ENCODE measurements around the gene FLAD1.

GRCh38 chr1:155040358-155041093 lies 57.4 kb downstream of the FLAD1 start:
- TF ChIP-seq, protein P1, sequence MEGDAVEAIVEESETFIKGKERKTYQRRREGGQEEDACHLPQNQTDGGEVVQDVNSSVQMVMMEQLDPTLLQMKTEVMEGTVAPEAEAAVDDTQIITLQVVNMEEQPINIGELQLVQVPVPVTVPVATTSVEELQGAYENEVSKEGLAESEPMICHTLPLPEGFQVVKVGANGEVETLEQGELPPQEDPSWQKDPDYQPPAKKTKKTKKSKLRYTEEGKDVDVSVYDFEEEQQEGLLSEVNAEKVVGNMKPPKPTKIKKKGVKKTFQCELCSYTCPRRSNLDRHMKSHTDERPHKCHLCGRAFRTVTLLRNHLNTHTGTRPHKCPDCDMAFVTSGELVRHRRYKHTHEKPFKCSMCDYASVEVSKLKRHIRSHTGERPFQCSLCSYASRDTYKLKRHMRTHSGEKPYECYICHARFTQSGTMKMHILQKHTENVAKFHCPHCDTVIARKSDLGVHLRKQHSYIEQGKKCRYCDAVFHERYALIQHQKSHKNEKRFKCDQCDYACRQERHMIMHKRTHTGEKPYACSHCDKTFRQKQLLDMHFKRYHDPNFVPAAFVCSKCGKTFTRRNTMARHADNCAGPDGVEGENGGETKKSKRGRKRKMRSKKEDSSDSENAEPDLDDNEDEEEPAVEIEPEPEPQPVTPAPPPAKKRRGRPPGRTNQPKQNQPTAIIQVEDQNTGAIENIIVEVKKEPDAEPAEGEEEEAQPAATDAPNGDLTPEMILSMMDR (conservative IDR thresholded peaks at IDR 0.05; ENCODE audit: low read depth, low read length): no peak
- TF ChIP-seq EZH2 (IDR thresholded peaks at IDR 0.05; ENCODE audit: borderline replicate concordance, low read depth, low read length, poor library complexity, severe bottlenecking): no peak
